Measurements from ENCODE around the gene DOCK4. TPM values are rescaled to one million over a fixed set of nuclear protein-coding genes. Genes with fewer than 3 reads are reported as not detected.

DOCK4 gene
- total RNA-seq, 1 donor from 2014 or later, result 60.3 TPM

DNA sequence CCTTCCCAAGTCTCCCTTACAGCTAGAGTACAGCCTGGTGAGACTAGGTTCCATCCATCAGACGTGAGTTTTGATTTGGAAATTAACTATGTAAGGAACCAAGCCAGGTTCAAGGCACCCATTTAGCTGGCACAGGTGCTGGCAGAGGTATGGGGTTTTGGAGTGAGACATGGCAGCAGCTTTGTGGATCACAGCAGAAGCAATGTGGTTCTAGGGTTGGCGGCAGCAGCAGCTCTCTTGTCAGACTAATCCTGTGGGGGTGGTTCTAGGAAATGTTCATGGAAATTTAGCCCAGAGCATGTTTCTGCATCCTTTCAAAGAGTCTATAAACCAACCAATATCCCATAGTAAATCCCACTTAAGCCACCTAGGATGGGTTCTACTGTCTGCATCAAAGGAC lies 142.2 kb downstream of the DOCK4 start:
- no peak overlapping the region for H3K27ac Mint-ChIP-seq (ENCODE audit: unreplicated experiment)
- no peak for DNase-seq
- no peaks in the 10 kb centered on the region for H3K36me3 Mint-ChIP-seq (ENCODE audit: unreplicated experiment)
- peaks cover 2% of the 10 kb centered on the region for H3K27me3 Mint-ChIP-seq (ENCODE audit: unreplicated experiment)
- TF ChIP-seq, protein P1, sequence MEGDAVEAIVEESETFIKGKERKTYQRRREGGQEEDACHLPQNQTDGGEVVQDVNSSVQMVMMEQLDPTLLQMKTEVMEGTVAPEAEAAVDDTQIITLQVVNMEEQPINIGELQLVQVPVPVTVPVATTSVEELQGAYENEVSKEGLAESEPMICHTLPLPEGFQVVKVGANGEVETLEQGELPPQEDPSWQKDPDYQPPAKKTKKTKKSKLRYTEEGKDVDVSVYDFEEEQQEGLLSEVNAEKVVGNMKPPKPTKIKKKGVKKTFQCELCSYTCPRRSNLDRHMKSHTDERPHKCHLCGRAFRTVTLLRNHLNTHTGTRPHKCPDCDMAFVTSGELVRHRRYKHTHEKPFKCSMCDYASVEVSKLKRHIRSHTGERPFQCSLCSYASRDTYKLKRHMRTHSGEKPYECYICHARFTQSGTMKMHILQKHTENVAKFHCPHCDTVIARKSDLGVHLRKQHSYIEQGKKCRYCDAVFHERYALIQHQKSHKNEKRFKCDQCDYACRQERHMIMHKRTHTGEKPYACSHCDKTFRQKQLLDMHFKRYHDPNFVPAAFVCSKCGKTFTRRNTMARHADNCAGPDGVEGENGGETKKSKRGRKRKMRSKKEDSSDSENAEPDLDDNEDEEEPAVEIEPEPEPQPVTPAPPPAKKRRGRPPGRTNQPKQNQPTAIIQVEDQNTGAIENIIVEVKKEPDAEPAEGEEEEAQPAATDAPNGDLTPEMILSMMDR (IDR thresholded peaks at IDR 0.05; ENCODE audit: partially characterized antibody, unreplicated experiment), result no peak
- H3K4me1 Mint-ChIP-seq (ENCODE audit: low read depth, unreplicated experiment), result peaks cover 4% of the 10 kb centered on the region
- no peak overlapping the region for H3K4me3 Mint-ChIP-seq (ENCODE audit: unreplicated experiment)
- no peaks in the 10 kb centered on the region for H3K9me3 Mint-ChIP-seq (ENCODE audit: unreplicated experiment)

DNA sequence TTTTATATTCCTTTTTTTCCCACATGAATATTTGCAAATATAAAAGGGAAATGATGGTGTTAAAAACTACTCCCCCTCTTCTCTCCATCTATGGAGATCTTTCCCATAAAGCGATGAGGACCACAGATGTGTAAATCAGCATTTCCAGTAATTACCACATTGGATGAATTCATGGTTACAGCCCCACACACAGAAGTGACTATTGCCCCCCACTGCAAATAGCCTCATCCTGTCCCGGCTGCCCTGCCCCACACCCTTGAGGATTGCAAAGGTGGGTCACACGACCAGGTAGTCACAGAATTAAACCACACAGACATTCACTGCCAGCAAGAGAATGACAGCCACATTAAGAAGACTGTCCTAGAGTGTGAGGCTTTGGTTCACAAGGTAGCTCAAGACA lies 145.1 kb downstream of the DOCK4 start:
- peaks cover 12% of the 10 kb centered on the region for H3K4me1 Mint-ChIP-seq (ENCODE audit: low read depth, unreplicated experiment)
- H3K4me3 Mint-ChIP-seq (ENCODE audit: unreplicated experiment), result no peak overlapping the region
- DNase-seq, result no peak
- TF ChIP-seq, protein P1 (IDR thresholded peaks at IDR 0.05; ENCODE audit: partially characterized antibody, unreplicated experiment), result no peak
- no peaks in the 10 kb centered on the region for H3K36me3 Mint-ChIP-seq (ENCODE audit: unreplicated experiment)
- no peak overlapping the region for H3K27ac Mint-ChIP-seq (ENCODE audit: unreplicated experiment)
- H3K27me3 Mint-ChIP-seq (ENCODE audit: unreplicated experiment), result peaks cover 2% of the 10 kb centered on the region
- H3K9me3 Mint-ChIP-seq (ENCODE audit: unreplicated experiment), result no peaks in the 10 kb centered on the region

DNA sequence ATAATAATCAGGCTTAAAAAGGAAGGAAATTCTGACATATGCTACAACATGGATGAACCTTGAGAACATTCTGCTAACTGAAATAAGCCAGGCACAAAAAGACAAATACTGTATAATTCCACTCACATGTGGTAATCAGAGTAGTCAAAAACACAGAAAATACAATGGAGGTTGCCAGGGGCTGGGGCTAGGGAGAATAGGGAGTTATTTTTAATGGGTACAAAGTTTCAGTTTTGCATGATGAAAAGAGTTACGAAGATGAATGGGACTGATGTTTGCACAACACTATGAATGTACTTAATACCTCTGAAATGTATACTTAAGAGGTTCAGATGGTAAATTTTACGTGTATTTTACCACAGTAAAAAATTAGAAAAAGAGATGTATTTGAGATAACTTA lies 145.6 kb downstream of the DOCK4 start:
- peaks cover 2% of the 10 kb centered on the region for H3K27me3 Mint-ChIP-seq (ENCODE audit: unreplicated experiment)
- no peaks in the 10 kb centered on the region for H3K9me3 Mint-ChIP-seq (ENCODE audit: unreplicated experiment)
- H3K36me3 Mint-ChIP-seq (ENCODE audit: unreplicated experiment), result no peaks in the 10 kb centered on the region
- no peak for DNase-seq
- TF ChIP-seq, protein P1 (IDR thresholded peaks at IDR 0.05; ENCODE audit: partially characterized antibody, unreplicated experiment), result no peak
- peak overlapping the region; percentile 30 for H3K27ac Mint-ChIP-seq (ENCODE audit: unreplicated experiment)
- no peak overlapping the region for H3K4me3 Mint-ChIP-seq (ENCODE audit: unreplicated experiment)
- peaks cover 15% of the 10 kb centered on the region for H3K4me1 Mint-ChIP-seq (ENCODE audit: low read depth, unreplicated experiment)

DNA sequence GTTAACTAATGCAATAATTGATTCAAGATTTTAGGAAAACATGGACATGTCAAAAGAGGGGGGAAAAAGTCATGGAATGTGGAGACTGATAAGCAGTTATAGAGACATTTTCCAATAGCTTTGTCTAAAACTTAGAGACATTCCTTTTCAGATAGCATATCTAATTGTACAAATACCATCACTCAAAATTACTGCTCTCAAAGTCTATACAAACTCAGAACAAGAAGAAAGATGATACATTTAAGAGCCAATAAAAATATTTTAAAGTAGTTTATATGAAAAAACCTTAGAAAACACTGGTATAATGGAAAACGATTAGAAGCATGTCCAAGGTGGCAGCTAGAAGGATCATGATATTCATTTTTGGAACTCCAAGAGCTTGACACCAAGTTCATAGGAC lies 146.5 kb downstream of the DOCK4 start:
- DNase-seq, result no peak
- TF ChIP-seq, protein P1 (IDR thresholded peaks at IDR 0.05; ENCODE audit: partially characterized antibody, unreplicated experiment), result no peak
- Mint-ChIP-seq H3K4me1 (ENCODE audit: low read depth, unreplicated experiment) (peaks cover 20% of the 10 kb centered on the region), H3K27me3 (ENCODE audit: unreplicated experiment) (no peaks in the 10 kb centered on the region), H3K27ac (ENCODE audit: unreplicated experiment) (no peak overlapping the region), H3K36me3 (ENCODE audit: unreplicated experiment) (no peaks in the 10 kb centered on the region), H3K9me3 (ENCODE audit: unreplicated experiment) (no peaks in the 10 kb centered on the region), H3K4me3 (ENCODE audit: unreplicated experiment) (no peak overlapping the region)

DNA sequence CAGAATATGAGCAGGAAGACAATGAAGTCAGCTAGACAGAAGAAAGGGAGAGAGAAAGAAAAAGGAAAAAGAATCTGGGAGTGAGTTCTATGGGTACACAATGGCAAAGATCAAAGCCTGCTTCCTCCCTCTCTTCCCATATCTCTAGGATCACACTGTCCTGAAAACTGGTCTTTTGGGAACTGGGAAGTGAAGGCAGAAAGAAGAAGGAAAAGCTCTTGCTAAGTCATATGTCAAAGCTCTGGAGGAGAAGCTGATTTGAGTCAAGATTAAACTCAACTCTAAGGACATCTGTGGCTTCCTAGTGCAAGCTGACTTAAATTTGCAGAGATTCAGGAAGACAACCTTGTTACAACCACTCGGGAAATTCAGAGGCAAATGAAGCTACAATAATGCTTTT lies 147.5 kb downstream of the DOCK4 start:
- no peaks in the 10 kb centered on the region for H3K27me3 Mint-ChIP-seq (ENCODE audit: unreplicated experiment)
- peaks cover 20% of the 10 kb centered on the region for H3K4me1 Mint-ChIP-seq (ENCODE audit: low read depth, unreplicated experiment)
- H3K36me3 Mint-ChIP-seq (ENCODE audit: unreplicated experiment), result no peaks in the 10 kb centered on the region
- peak overlapping the region; percentile 24 for H3K27ac Mint-ChIP-seq (ENCODE audit: unreplicated experiment)
- TF ChIP-seq, protein P1 (IDR thresholded peaks at IDR 0.05; ENCODE audit: partially characterized antibody, unreplicated experiment), result no peak
- H3K9me3 Mint-ChIP-seq (ENCODE audit: unreplicated experiment), result no peaks in the 10 kb centered on the region
- no peak for DNase-seq
- no peak overlapping the region for H3K4me3 Mint-ChIP-seq (ENCODE audit: unreplicated experiment)
